ENCODE measurements around the gene FHIT.

GRCh38 chr3:61172203-61172602 lies 79.0 kb downstream of the FHIT start:
- TF ChIP-seq, protein P1, sequence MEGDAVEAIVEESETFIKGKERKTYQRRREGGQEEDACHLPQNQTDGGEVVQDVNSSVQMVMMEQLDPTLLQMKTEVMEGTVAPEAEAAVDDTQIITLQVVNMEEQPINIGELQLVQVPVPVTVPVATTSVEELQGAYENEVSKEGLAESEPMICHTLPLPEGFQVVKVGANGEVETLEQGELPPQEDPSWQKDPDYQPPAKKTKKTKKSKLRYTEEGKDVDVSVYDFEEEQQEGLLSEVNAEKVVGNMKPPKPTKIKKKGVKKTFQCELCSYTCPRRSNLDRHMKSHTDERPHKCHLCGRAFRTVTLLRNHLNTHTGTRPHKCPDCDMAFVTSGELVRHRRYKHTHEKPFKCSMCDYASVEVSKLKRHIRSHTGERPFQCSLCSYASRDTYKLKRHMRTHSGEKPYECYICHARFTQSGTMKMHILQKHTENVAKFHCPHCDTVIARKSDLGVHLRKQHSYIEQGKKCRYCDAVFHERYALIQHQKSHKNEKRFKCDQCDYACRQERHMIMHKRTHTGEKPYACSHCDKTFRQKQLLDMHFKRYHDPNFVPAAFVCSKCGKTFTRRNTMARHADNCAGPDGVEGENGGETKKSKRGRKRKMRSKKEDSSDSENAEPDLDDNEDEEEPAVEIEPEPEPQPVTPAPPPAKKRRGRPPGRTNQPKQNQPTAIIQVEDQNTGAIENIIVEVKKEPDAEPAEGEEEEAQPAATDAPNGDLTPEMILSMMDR (IDR thresholded peaks at IDR 0.05), result no peak
- TF ChIP-seq POLR2A (IDR thresholded peaks at IDR 0.05), result no peak

Measured in Peyer's patch (tissue), 4 donors.